K562 (cell line): ENCODE measurements around the gene PMM1. TPM values are rescaled to one million over a fixed set of nuclear protein-coding genes. Genes with fewer than 3 reads are reported as not detected.
A peak's percentile ranks its signal among the peaks of the same experiment; 100 is the strongest.

Source experiments
- ATAC-seq: fragments of 200-7000 bp; cut with Tn5 transposase; 3 replicates; pipeline ENCODE4 v1.9.1; 2020; ENCODE audit warnings: moderate library complexity
- BruUV-seq: library from RNA; stranded (reverse); fragments of 400-500 nt; replicated peaks from 2 replicates; lab custom pipeline; 2021; lab: Mats Ljungman, UMichigan
- CTCF ChIA-PET: fragments of 300-600 bp; formaldehyde crosslinking; extraction: SDS; loops from one replicate; lab custom pipeline; 2021; ENCODE audit warnings: low intra/inter-chr PET ratio; lab: Yijun Ruan, JAX
- POLR2A ChIA-PET: fragments of 300-600, 350-650 bp; sonication (Branson Sonifier 250); formaldehyde crosslinking; extraction: SDS; loops from one replicate; lab custom pipeline; 2021; ENCODE audit warnings: antibody characterized with exemption, inconsistent platforms; lab: Yijun Ruan, JAX
- DNase-seq, 4 experiments: peaks; one replicate each; pipeline versions ENCODE4 v3.0.0 to v3.0.0-alpha.2; 2011 to 2018; ENCODE audit warnings: low spot score in 3 of 4, mixed read lengths in 3 of 4; ENCODE audit errors: extremely low read depth in 1 of 4
- FAIRE-seq: peaks from 2 replicates; lab custom pipeline; 2011; peaks lifted over from hg19 to GRCh38; lab: Jason Lieb, UNC
- H2AFZ ChIP-seq: 2 replicates; pipeline ENCODE4 v1.6.0; 2011; ENCODE audit warnings: low read depth, low read length, control low read depth, inconsistent platforms
- H3K27ac ChIP-seq: fragments of 200-600 bp; 3 replicates; pipeline ENCODE4 v1.8.0; 2011; ENCODE audit warnings: low read depth, mild to moderate bottlenecking, control low read depth, inconsistent platforms, low read length, moderate library complexity, mixed read lengths; ENCODE audit errors: extremely low read depth
- H3K27me3 ChIP-seq, 2 experiments: fragments of 300-600 bp in 1 of 2; 2 replicates in 1 of 2; 3 replicates in 1 of 2; pipeline versions ENCODE4 v1.6.0 to v1.8.0; 2011; ENCODE audit warnings: inconsistent platforms in 2 of 2, low read length in 2 of 2, mild to moderate bottlenecking in 1 of 2, mixed read lengths in 1 of 2, moderate library complexity in 1 of 2; ENCODE audit not compliant: control insufficient read depth in 2 of 2, insufficient read depth in 2 of 2
- H3K36me3 ChIP-seq: fragments of 300-600 bp; 3 replicates; pipeline ENCODE4 v1.8.0; 2011; ENCODE audit warnings: mild to moderate bottlenecking, low read length, inconsistent platforms; ENCODE audit not compliant: control insufficient read depth, insufficient read depth
- H3K4me1 ChIP-seq, 2 experiments: fragments of 200-600 bp in 1 of 2; replicated peaks in 1 of 2; 2 replicates in 1 of 2; 3 replicates in 1 of 2; pipeline versions ENCODE4 v1.5.1 to v1.8.0; 2011; ENCODE audit warnings: inconsistent platforms in 2 of 2, low read length in 2 of 2, mild to moderate bottlenecking in 1 of 2, mixed read lengths in 1 of 2, moderate library complexity in 1 of 2; ENCODE audit not compliant: control insufficient read depth in 2 of 2, insufficient read depth in 2 of 2
- H3K4me2 ChIP-seq: 2 replicates; pipeline ENCODE4 v1.6.1; 2011; ENCODE audit warnings: low read length, control low read depth, inconsistent platforms, mixed read lengths; ENCODE audit not compliant: insufficient read depth
- H3K4me3 ChIP-seq: fragments of 200-600 bp; sonication (generic), shearing (Covaris generic); 2 replicates; pipeline ENCODE4 v1.5.1; 2016; ENCODE audit warnings: control low read depth, inconsistent platforms
- H3K79me2 ChIP-seq: fragments of 200-600 bp; 3 replicates; pipeline ENCODE4 v1.8.0; 2011; ENCODE audit warnings: low read length, inconsistent platforms; ENCODE audit not compliant: control insufficient read depth, insufficient read depth
- H3K9ac ChIP-seq, 2 experiments: 2 replicates each; pipeline versions ENCODE4 v1.6.0 to v1.6.1; 2011; ENCODE audit warnings: low read depth in 2 of 2, low read length in 2 of 2, control low read depth in 1 of 2, inconsistent platforms in 1 of 2, mild to moderate bottlenecking in 1 of 2, mixed read lengths in 1 of 2; ENCODE audit not compliant: insufficient read depth in 1 of 2
- H3K9me1 ChIP-seq: one replicate; pipeline ENCODE4 v1.6.0; 2011; ENCODE audit warnings: inconsistent platforms, mild to moderate bottlenecking, low read length, moderate library complexity; ENCODE audit not compliant: control insufficient read depth, insufficient read depth
- H3K9me3 ChIP-seq: replicated peaks from 2 replicates; pipeline ENCODE4 v1.5.1; 2011; ENCODE audit warnings: low read depth, low read length, inconsistent platforms; ENCODE audit not compliant: control insufficient read depth, insufficient read depth
- H4K20me1 ChIP-seq: replicated peaks from 2 replicates; pipeline ENCODE4 v1.6.1; 2011; ENCODE audit warnings: low read length, inconsistent platforms, mixed read lengths; ENCODE audit not compliant: control insufficient read depth, insufficient read depth
- BCOR ChIP-seq: fragments of 450-650 bp; IDR thresholded peaks from 2 replicates; pipeline ENCODE4 v1.6.1; 2016
- HLTF ChIP-seq: fragments of 450-650 bp; IDR thresholded peaks from 2 replicates; pipeline ENCODE4 v1.6.1; 2016
- HNRNPK ChIP-seq: fragments of 200-400 bp; formaldehyde crosslinking; IDR thresholded peaks from one replicate; pipeline ENCODE4 v1.6.1; 2018; ENCODE audit warnings: mild to moderate bottlenecking, low read depth, low read length; ENCODE audit not compliant: poor library complexity, severe bottlenecking
- HOXB6 ChIP-seq: fragments of 250-450 bp; sonication (Bioruptor Pico); IDR thresholded peaks from 2 replicates; pipeline ENCODE4 v1.5.1; 2022; ENCODE audit warnings: mild to moderate bottlenecking, borderline replicate concordance
- KDM1A ChIP-seq, 2 experiments: fragments of 450-650 bp; IDR thresholded peaks; 2 replicates each; pipeline ENCODE4 v1.6.1; 2016; ENCODE audit warnings: mild to moderate bottlenecking in 2 of 2
- NR1H2 ChIP-seq: sonication (generic); formaldehyde crosslinking; IDR thresholded peaks from 2 replicates; pipeline ENCODE4 v1.4.0; 2020; ENCODE audit warnings: mild to moderate bottlenecking, missing genetic modification reagents
- PHTF2 ChIP-seq: fragments of 250-450 bp; sonication (Bioruptor Pico); IDR thresholded peaks from 2 replicates; pipeline ENCODE4 v1.5.0; 2021; ENCODE audit warnings: mild to moderate bottlenecking
- RBFOX2 ChIP-seq: fragments of 200-400 bp; formaldehyde crosslinking; IDR thresholded peaks from 2 replicates; pipeline ENCODE4 v1.6.1; 2017; ENCODE audit warnings: low read depth, mild to moderate bottlenecking, low read length, moderate library complexity
- RBM25 ChIP-seq: fragments of 200-400 bp; formaldehyde crosslinking; IDR thresholded peaks from 2 replicates; pipeline ENCODE4 v1.6.1; 2018; ENCODE audit warnings: low read length, low read depth, moderate library complexity; ENCODE audit not compliant: severe bottlenecking
- SRSF7 ChIP-seq: fragments of 200-400 bp; formaldehyde crosslinking; optimal IDR thresholded peaks from 2 replicates; pipeline ENCODE3; 2017; ENCODE audit warnings: mild to moderate bottlenecking, low read depth, low read length
- YBX1 ChIP-seq: fragments of 450-650 bp; IDR thresholded peaks from 2 replicates; pipeline ENCODE4 v1.7.1; 2016; ENCODE audit warnings: mild to moderate bottlenecking
- ZFP36 ChIP-seq: fragments of 150-350 bp; IDR thresholded peaks from 2 replicates; pipeline ENCODE4 v1.6.1; 2018; ENCODE audit warnings: low read length, low read depth; ENCODE audit not compliant: partially characterized antibody
- ZFX ChIP-seq: sonication (generic); formaldehyde crosslinking; IDR thresholded peaks from 2 replicates; pipeline ENCODE4 v1.8.0; 2022; ENCODE audit warnings: mild to moderate bottlenecking, missing genetic modification reagents, moderate library complexity
- ZNF324 ChIP-seq: fragments of 250-450 bp; sonication (Bioruptor Pico); IDR thresholded peaks from 2 replicates; pipeline ENCODE4 v1.4.0; 2020; ENCODE audit warnings: mild to moderate bottlenecking
- ZNF41 ChIP-seq: fragments of 250-450 bp; sonication (Bioruptor Pico); conservative IDR thresholded peaks from 2 replicates; pipeline ENCODE4 v1.4.0; 2020; ENCODE audit warnings: mild to moderate bottlenecking
- ZNF699 ChIP-seq: fragments of 250-450 bp; sonication (Bioruptor Pico); IDR thresholded peaks from 2 replicates; pipeline ENCODE4 v1.8.0; 2021; ENCODE audit warnings: mild to moderate bottlenecking, moderate library complexity; ENCODE audit not compliant: insufficient replicate concordance
- ZNF766 ChIP-seq: fragments of 200-800 bp; sonication (Bioruptor generic); conservative IDR thresholded peaks from 2 replicates; pipeline ENCODE4 v1.6.1; 2016; ENCODE audit warnings: missing genetic modification characterization, missing compliant biosample characterization
- ZNF785 ChIP-seq: fragments of 250-450 bp; sonication (Bioruptor Pico); IDR thresholded peaks from 2 replicates; pipeline ENCODE4 v1.4.0; 2020; ENCODE audit warnings: mild to moderate bottlenecking
- WGBS: fragments of 100-300 bp; shearing (Covaris generic); methylation state at CpG from one replicate; pipeline ENCODE4 v1.1.6; 2016; ENCODE audit warnings: low coverage, mixed read lengths; ENCODE audit not compliant: insufficient coverage; ENCODE audit errors: missing lambda C conversion rate; 5-methylcytosine and 5-hydroxymethylcytosine counted together
- in situ Hi-C: fragments of 300-500 bp; cut with MboI; formaldehyde crosslinking; loops from 4 replicates; pipeline ENCODE4 v1.15.0; 2018; ENCODE audit warnings: inconsistent platforms, mixed read lengths
- intact Hi-C: fragments of 100-400 bp; cut with micrococcal nuclease; formaldehyde crosslinking; loops from 2 replicates; pipeline ENCODE4 v1.14.2; 2022
- polyA plus RNA-seq, 8 experiments: library from polyadenylated mRNA; depleted of rRNA in 4 of 8; stranded (reverse) in 5 of 8; unstranded in 3 of 8; fragments of >200 nt; fragmentation: Nextera tagmentation in 2 of 8; fragmentation: Illumina TruSeq in 1 of 8; extraction: Ambion mirVana in 2 of 8; extraction: Trizol in 1 of 8; gene quantifications; 2 replicates each; pipeline versions ENCODE4 v1.2.1 to v1.2.3, GENCODE V29; 2011 to 2014; ENCODE audit warnings: inconsistent platforms in 1 of 8, missing spikeins in 1 of 8
- total RNA-seq, 7 experiments: library from RNA; depleted of rRNA in 6 of 7; stranded (reverse); fragments of >200 nt in 6 of 7; fragmentation: Illumina TruSeq in 2 of 7; extraction: Trizol in 2 of 7; gene quantifications; 2 replicates each; pipeline versions ENCODE4 v1.2.1 to v1.2.3, GENCODE V29; 2011 to 2021; ENCODE audit warnings: low replicate concordance in 1 of 7

Gene PMM1
- total and polyA plus RNA-seq, 9 of the 15 experiments (the other 6 are each of a cell fraction or from before 2014, with no cell fraction given): 10.2 to 31.7 (median 20.3) TPM

- TF ChIP-seq BCOR (peak; percentile 47; the same call in 1 of the 2 replicates), ZFP36 (peak; percentile 76), YBX1 (no peak), KDM1A (IDR thresholded peaks at IDR 0.05) (peak in 1 of 2 experiments; percentile 23; a peak in 1 of 4 replicates), RBM25 (peak; percentile 65), NR1H2 (CRISPR knock-in tag) (no peak), RBFOX2 (peak; percentile 13; the same call in 1 of the 2 replicates), ZNF324 (CRISPR knock-in tag) (no peak)
These were observed 10.2 kb downstream of the PMM1 start (continued) for GRCh38 chr22:41579297-41579996.

GRCh38 chr22:41578818-41579217 is 10.8 kb downstream of the PMM1 start:
- Histone ChIP-seq H3K4me3 (no peak overlapping the region), H3K9me1 (no peaks in the 10 kb centered on the region), H3K27me3 (no peaks in the 10 kb centered on the region), H2AFZ (no peak overlapping the region), H3K79me2 (no peaks in the 10 kb centered on the region), H3K4me1 (peaks cover 1 to 34% of the 10 kb centered on the region in 2 experiments; a peak in 4 of 5 replicates), H3K27ac (no peak overlapping the region), H3K4me2 (no peak overlapping the region), H3K36me3 (peaks cover 20% of the 10 kb centered on the region; the same call in 2 of the 3 replicates), H4K20me1 (no peaks in the 10 kb centered on the region), H3K9ac (peak overlapping the region in 1 of 2 experiments; percentile 68; a peak in 2 of 4 replicates), H3K9me3 (no peaks in the 10 kb centered on the region)
- ATAC-seq: no peak
- in situ Hi-C loops (no loop called here), intact Hi-C loops (no loop called here)
- ChIA-PET CTCF (no interaction called here), POLR2A (interaction anchor here (0.6 to 1.1 kb wide), 4 partner anchors 10 to 491 kb away, joined by 3 to 4 read pairs (median 3); no protein-coding TSS in a partner anchor)
- no peak for DNase-seq
- BruUV-seq: no TSS peak
- 90% methylated on average over 7 of the region's 9 CpGs for WGBS
- TF ChIP-seq ZNF699 (no peak), SRSF7 (no peak), ZNF785 (no peak), PHTF2 (CRISPR knock-in tag) (no peak), HLTF (no peak), ZNF41 (no peak), ZFX (CRISPR knock-in tag) (no peak), ZNF766 (no peak), HOXB6 (no peak), HNRNPK (no peak)
- FAIRE-seq: no peak
